Spleen (tissue), 11 donors: Measurements from ENCODE around the gene PDLIM7. TPM values are rescaled to one million over a fixed set of nuclear protein-coding genes. Genes with fewer than 3 reads are reported as not detected.

ENCODE experiments used
- DNase-seq: peaks from one replicate; pipeline ENCODE4 v3.0.0-alpha.2; 2020
- H3K27ac ChIP-seq, 8 donors: fragments of 200-600 bp; sonication (generic) in 7 of 8; 1 replicate in 4 of 8; 2 replicates in 4 of 8; pipeline versions ENCODE4 v1.5.0 to v1.8.0; 2016 to 2021; ENCODE audit warnings: inconsistent platforms in 4 of 8, mild to moderate bottlenecking in 4 of 8, moderate library complexity in 1 of 8
- H3K27me3 ChIP-seq, 7 donors: fragments of 200-600 bp; sonication (generic) in 6 of 7; replicated peaks in 1 of 7; 1 replicate in 4 of 7; 2 replicates in 3 of 7; pipeline versions ENCODE4 v1.5.0 to v1.8.0; 2016 to 2021; ENCODE audit warnings: inconsistent platforms in 3 of 7, mild to moderate bottlenecking in 1 of 7
- H3K36me3 ChIP-seq, 6 donors: fragments of 200-600 bp; sonication (generic) in 5 of 6; 1 replicate in 4 of 6; 2 replicates in 2 of 6; pipeline versions ENCODE4 v1.5.0 to v1.8.0; 2016 to 2021; ENCODE audit warnings: inconsistent platforms in 2 of 6
- H3K4me1 ChIP-seq, 6 donors: fragments of 200-600 bp; sonication (generic) in 5 of 6; 1 replicate in 3 of 6; 2 replicates in 3 of 6; pipeline versions ENCODE4 v1.5.0 to v1.8.0; 2016 to 2021; ENCODE audit warnings: inconsistent platforms in 3 of 6
- H3K4me3 ChIP-seq, 8 donors: fragments of 200-600 bp; sonication (generic) in 7 of 8; 1 replicate in 4 of 8; 2 replicates in 4 of 8; pipeline versions ENCODE4 v1.5.0 to v1.8.0; 2016 to 2021; ENCODE audit warnings: inconsistent platforms in 4 of 8, mild to moderate bottlenecking in 4 of 8, moderate library complexity in 2 of 8
- H3K9me3 ChIP-seq, 8 donors: fragments of 200-600 bp; sonication (generic) in 7 of 8; 1 replicate in 4 of 8; 2 replicates in 4 of 8; pipeline versions ENCODE4 v1.5.0 to v1.8.0; 2016 to 2021; ENCODE audit warnings: inconsistent platforms in 4 of 8
- CTCF ChIP-seq, 11 experiments: fragments of 200-600 bp in 7 of 11; fragments of 450-650 bp in 4 of 11; sonication (generic) in 4 of 11; IDR thresholded peaks in 8 of 11; conservative IDR thresholded peaks in 3 of 11; 1 replicate in 7 of 11; 2 replicates in 4 of 11; pipeline versions ENCODE4 v1.4.0 to v1.8.0; 2016 to 2021; ENCODE audit warnings: antibody characterized with exemption in 11 of 11, inconsistent platforms in 4 of 11, mild to moderate bottlenecking in 1 of 11
- POLR2A ChIP-seq, 3 donors: fragments of 450-650 bp; IDR thresholded peaks; one replicate each; pipeline ENCODE4 v1.5.1; 2017; ENCODE audit warnings: antibody characterized with exemption in 3 of 3, mild to moderate bottlenecking in 1 of 3
- POLR2AphosphoS5 ChIP-seq, 3 donors: sonication (generic); formaldehyde crosslinking; IDR thresholded peaks; one replicate each; pipeline ENCODE4 v1.5.1; 2017; ENCODE audit warnings: antibody characterized with exemption in 3 of 3
- WGBS, 5 donors: extraction: QIAGEN DNeasy Blood & Tissue Kit in 3 of 5; methylation state at CpG; one replicate each; pipeline versions ENCODE4 v1.1.5 to v1.1.7; 2013 to 2018; 5-methylcytosine and 5-hydroxymethylcytosine counted together
- intact Hi-C: fragments of 100-400 bp; cut with DNase I; formaldehyde crosslinking; loops from one replicate; pipeline ENCODE4 v1.15.0; 2023; ENCODE audit warnings: low total_unique reads
- polyA plus RNA-seq, 3 donors: library from polyadenylated mRNA; stranded (reverse); fragments of 200-250 nt; gene quantifications; one replicate each; pipeline ENCODE4 v1.2.1, GENCODE V29; 2013
- total RNA-seq, 7 donors: library from RNA; depleted of rRNA in 3 of 7; stranded (reverse); fragments of >200 nt in 3 of 7; fragmentation: NEBNext Ultra II Directional in 4 of 7; extraction: Animal tissue kit (Norgen Biotek cat#: 25700) in 4 of 7; gene quantifications; one replicate each; pipeline versions ENCODE4 v1.1.0 to v1.2.1, GENCODE V29; 2016 to 2021
- donor health status: healthy with polysubstance abuse.
- donor health status: DM: no; HTN: no; CAD: no; lungs with moderate emphysema.
- donor health status: DM: no; HTN: no; CAD: no.
- donor health status: Bipolar disorder and iron deficiency.
- donor health status: healthy.
- donor health status: DM: no; HTN: no; CAD: no.
- donor health status: DM: yes; HTN: yes; CAD: no.

Gene PDLIM7
- total and polyA plus RNA-seq, 10 donors: 42.5 to 220 (median 85.1) TPM

- DNase-seq: no peak
- WGBS, 5 donors: 89 to 98% (median 96%) methylated on average over 19 to 28 of the region's 28 CpGs
- intact Hi-C loops: loop anchor here (10.0 kb wide), 1 partner anchor 145 kb away; the partner anchor contains the start of gene MXD3
These were observed 37.4 kb downstream of the PDLIM7 start for GRCh38 chr5:177459819-177460628.

GRCh38 chr5:177459357-177459756 lies 38.0 kb downstream of the PDLIM7 start:
- no peak overlapping the region for H3K4me3 ChIP-seq
- intact Hi-C loops: loop anchor here (10.0 kb wide), 1 partner anchor 145 kb away; the partner anchor contains the start of gene MXD3
- H3K27me3 ChIP-seq: no peaks in the 10 kb centered on the region
- TF ChIP-seq POLR2AphosphoS5 (IDR thresholded peaks at IDR 0.05) (no peak), POLR2A (IDR thresholded peaks at IDR 0.05) (no peak)
- WGBS, 5 donors: 89 to 93% (median 90%) methylated on average over 7 to 11 of the region's 11 CpGs
- no peak overlapping the region for H3K27ac ChIP-seq
- H3K4me1 ChIP-seq: peaks cover 10 to 55% (median 43%) of the 10 kb centered on the region in 6 donors
- no peak for DNase-seq
- no peaks in the 10 kb centered on the region for H3K9me3 ChIP-seq
- H3K36me3 ChIP-seq: peaks cover 0 to 18% (median 2%) of the 10 kb centered on the region in 6 donors

More at GRCh38 chr5:177459819-177460628, 37.4 kb downstream of the PDLIM7 start:
- no peak overlapping the region for H3K4me3 ChIP-seq
- H3K4me1 ChIP-seq: peaks cover 10 to 49% (median 40%) of the 10 kb centered on the region in 6 donors
- no peak for TF ChIP-seq POLR2A (IDR thresholded peaks at IDR 0.05)
- H3K9me3 ChIP-seq: peaks cover 0 to 3% (median 0%) of the 10 kb centered on the region in 8 donors
- peaks cover 0 to 22% (median 2%) of the 10 kb centered on the region in 6 donors for H3K36me3 ChIP-seq
- H3K27me3 ChIP-seq: no peaks in the 10 kb centered on the region
- no peak overlapping the region for H3K27ac ChIP-seq

GRCh38 chr5:177458912-177459350 lies 38.5 kb downstream of the PDLIM7 start:
- no peaks in the 10 kb centered on the region for H3K27me3 ChIP-seq
- intact Hi-C loops: loop anchor here (10.0 kb wide), 1 partner anchor 144 kb away; the partner anchor contains the start of gene MXD3
- no peak for TF ChIP-seq POLR2AphosphoS5 (IDR thresholded peaks at IDR 0.05)
- no peak for TF ChIP-seq CTCF (IDR thresholded peaks at IDR 0.05 in 8 of 11, conservative IDR thresholded peaks at IDR 0.05 in 3 of 11)
- TF ChIP-seq POLR2A (IDR thresholded peaks at IDR 0.05): no peak
- peaks cover 15 to 59% (median 47%) of the 10 kb centered on the region in 6 donors for H3K4me1 ChIP-seq
- no peaks in the 10 kb centered on the region for H3K9me3 ChIP-seq
- WGBS, 5 donors: 88 to 97% (median 93%) methylated on average over 12 to 14 of the region's 14 CpGs
- peaks cover 0 to 18% (median 2%) of the 10 kb centered on the region in 6 donors for H3K36me3 ChIP-seq
- no peak for DNase-seq
- no peak overlapping the region for H3K4me3 ChIP-seq
- H3K27ac ChIP-seq: no peak overlapping the region

- Histone ChIP-seq H3K9me3 (no peaks in the 10 kb centered on the region), H3K4me3 (no peak overlapping the region), H3K36me3 (peaks cover 0 to 18% (median 2%) of the 10 kb centered on the region in 6 donors), H3K27me3 (peaks cover 0 to 4% (median 0%) of the 10 kb centered on the region in 7 donors), H3K27ac (no peak overlapping the region), H3K4me1 (peaks cover 17 to 64% (median 56%) of the 10 kb centered on the region in 6 donors)
- DNase-seq: peak; percentile 81
- intact Hi-C loops: loop anchor here (10.0 kb wide), 1 partner anchor 143 kb away; the partner anchor contains the start of gene MXD3
- TF ChIP-seq CTCF (IDR thresholded peaks at IDR 0.05 in 8 of 11, conservative IDR thresholded peaks at IDR 0.05 in 3 of 11) (peak in 2 of 11 experiments; percentile 0 to 5), POLR2A (IDR thresholded peaks at IDR 0.05) (no peak)
- WGBS, 5 donors: 79 to 93% (median 89%) methylated on average over 8 to 20 of the region's 20 CpGs
These were observed 39.3 kb downstream of the PDLIM7 start for GRCh38 chr5:177457852-177458681.
